Measurements from ENCODE around the gene RBM5.

RBM5 gene

DNA sequence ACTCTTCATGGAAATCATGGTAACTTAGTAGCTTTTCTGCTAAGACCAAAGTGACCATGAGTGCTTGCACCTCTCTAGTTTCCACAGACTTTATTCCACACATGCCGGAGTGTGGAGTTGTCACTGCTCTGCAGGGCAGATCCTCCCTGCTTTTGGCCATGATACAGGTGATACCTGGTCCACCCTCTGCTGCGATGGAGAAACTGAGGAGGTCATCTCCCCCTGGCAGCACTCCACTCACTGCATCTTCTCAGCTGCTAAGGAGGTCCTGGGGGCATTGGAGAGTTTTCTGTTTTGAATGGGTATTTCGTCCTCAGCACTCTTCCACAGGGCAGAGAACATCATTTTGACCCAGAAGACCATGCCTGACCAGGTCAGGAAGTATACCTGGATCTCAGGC lies 31.1 kb downstream of the RBM5 start:
- no peak for DNase-seq
- Histone ChIP-seq H3K27ac (ENCODE audit: low read length) (no peak overlapping the region), H3K27me3 (replicated peaks; ENCODE audit: insufficient read depth, low read length) (no peaks in the 10 kb centered on the region), H3K36me3 (replicated peaks; ENCODE audit: insufficient read depth, low read length) (peaks cover 17% of the 10 kb centered on the region; the same call in 1 of the 2 replicates), H3F3A (ENCODE audit: insufficient read depth, low read length) (peaks cover 11% of the 10 kb centered on the region), H2AFZ (ENCODE audit: low read length) (no peak overlapping the region), H3K9me3 (replicated peaks; ENCODE audit: insufficient read depth, low read length) (no peaks in the 10 kb centered on the region), H3K79me2 (ENCODE audit: low read length) (no peaks in the 10 kb centered on the region), H3K4me2 (ENCODE audit: low read depth, low read length) (no peak overlapping the region), H3K4me1 (ENCODE audit: low read length) (no peaks in the 10 kb centered on the region), H4K20me1 (ENCODE audit: insufficient read depth, low read length) (peaks cover 5% of the 10 kb centered on the region; the same call in 1 of the 2 replicates), H3K9me2 (replicated peaks; ENCODE audit: insufficient read depth, low read length) (no peaks in the 10 kb centered on the region), H3K4me3 (ENCODE audit: low read length) (no peak overlapping the region), H3K9ac (ENCODE audit: low read length) (no peak overlapping the region)
- TF ChIP-seq EZH2 (optimal IDR thresholded peaks at IDR 0.05; ENCODE audit: low read depth, low read length) (no peak), EZH2phosphoT487 (IDR thresholded peaks at IDR 0.05; ENCODE audit: low read length) (no peak)
- TF ChIP-seq, protein P1, sequence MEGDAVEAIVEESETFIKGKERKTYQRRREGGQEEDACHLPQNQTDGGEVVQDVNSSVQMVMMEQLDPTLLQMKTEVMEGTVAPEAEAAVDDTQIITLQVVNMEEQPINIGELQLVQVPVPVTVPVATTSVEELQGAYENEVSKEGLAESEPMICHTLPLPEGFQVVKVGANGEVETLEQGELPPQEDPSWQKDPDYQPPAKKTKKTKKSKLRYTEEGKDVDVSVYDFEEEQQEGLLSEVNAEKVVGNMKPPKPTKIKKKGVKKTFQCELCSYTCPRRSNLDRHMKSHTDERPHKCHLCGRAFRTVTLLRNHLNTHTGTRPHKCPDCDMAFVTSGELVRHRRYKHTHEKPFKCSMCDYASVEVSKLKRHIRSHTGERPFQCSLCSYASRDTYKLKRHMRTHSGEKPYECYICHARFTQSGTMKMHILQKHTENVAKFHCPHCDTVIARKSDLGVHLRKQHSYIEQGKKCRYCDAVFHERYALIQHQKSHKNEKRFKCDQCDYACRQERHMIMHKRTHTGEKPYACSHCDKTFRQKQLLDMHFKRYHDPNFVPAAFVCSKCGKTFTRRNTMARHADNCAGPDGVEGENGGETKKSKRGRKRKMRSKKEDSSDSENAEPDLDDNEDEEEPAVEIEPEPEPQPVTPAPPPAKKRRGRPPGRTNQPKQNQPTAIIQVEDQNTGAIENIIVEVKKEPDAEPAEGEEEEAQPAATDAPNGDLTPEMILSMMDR (IDR thresholded peaks at IDR 0.05; ENCODE audit: low read length): no peak

DNA sequence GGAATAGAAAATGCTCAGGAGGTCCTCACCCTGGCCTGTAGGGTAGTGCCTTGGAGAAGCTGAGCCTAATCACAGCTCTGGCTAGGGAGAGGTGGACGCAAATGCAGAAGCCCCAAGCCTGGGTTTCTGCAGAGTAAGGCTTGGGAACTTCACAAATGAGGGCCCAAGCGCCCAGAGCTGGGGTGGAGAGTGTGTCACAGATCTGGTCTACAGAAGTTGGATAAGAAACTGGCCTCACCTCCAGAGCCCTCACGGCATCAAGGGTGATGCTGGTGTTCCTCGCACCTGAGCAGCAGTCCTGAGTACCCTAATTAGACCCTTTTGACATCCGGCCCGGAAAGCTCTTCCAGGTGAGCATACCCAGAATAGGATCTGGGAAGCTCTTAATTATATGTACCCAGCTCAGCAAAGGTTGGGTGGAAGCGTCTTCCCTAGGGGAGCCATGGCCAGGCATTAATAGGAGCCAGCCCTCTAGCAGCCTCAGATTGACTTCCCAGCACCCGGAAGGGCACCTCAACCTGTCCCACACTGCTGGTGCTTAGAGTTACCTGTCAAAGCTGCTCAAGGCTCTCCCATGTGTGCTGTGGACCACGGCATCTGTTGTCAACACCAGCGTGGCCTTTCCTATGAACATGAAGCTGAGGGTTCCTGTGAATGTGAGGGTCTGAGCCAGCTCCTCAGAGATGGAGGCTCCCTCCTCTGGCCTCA lies 31.8 kb downstream of the RBM5 start:
- Histone ChIP-seq H3K27ac (ENCODE audit: low read length) (no peak overlapping the region), H2AFZ (ENCODE audit: low read length) (no peak overlapping the region), H3K36me3 (replicated peaks; ENCODE audit: insufficient read depth, low read length) (peaks cover 17% of the 10 kb centered on the region; the same call in 1 of the 2 replicates), H3K9ac (ENCODE audit: low read length) (no peak overlapping the region), H3K9me2 (replicated peaks; ENCODE audit: insufficient read depth, low read length) (no peaks in the 10 kb centered on the region), H3K4me1 (ENCODE audit: low read length) (no peaks in the 10 kb centered on the region), H4K20me1 (ENCODE audit: insufficient read depth, low read length) (peaks cover 5% of the 10 kb centered on the region; the same call in 1 of the 2 replicates), H3K79me2 (ENCODE audit: low read length) (no peaks in the 10 kb centered on the region), H3K27me3 (replicated peaks; ENCODE audit: insufficient read depth, low read length) (no peaks in the 10 kb centered on the region), H3K9me3 (replicated peaks; ENCODE audit: insufficient read depth, low read length) (no peaks in the 10 kb centered on the region), H3F3A (ENCODE audit: insufficient read depth, low read length) (peaks cover 11% of the 10 kb centered on the region), H3K4me2 (ENCODE audit: low read depth, low read length) (no peak overlapping the region), H3K4me3 (ENCODE audit: low read length) (no peak overlapping the region)
- TF ChIP-seq EZH2 (optimal IDR thresholded peaks at IDR 0.05; ENCODE audit: low read depth, low read length) (no peak), EZH2phosphoT487 (IDR thresholded peaks at IDR 0.05; ENCODE audit: low read length) (no peak)
- TF ChIP-seq, protein P1 (IDR thresholded peaks at IDR 0.05; ENCODE audit: low read length): no peak
- DNase-seq: no peak

DNA sequence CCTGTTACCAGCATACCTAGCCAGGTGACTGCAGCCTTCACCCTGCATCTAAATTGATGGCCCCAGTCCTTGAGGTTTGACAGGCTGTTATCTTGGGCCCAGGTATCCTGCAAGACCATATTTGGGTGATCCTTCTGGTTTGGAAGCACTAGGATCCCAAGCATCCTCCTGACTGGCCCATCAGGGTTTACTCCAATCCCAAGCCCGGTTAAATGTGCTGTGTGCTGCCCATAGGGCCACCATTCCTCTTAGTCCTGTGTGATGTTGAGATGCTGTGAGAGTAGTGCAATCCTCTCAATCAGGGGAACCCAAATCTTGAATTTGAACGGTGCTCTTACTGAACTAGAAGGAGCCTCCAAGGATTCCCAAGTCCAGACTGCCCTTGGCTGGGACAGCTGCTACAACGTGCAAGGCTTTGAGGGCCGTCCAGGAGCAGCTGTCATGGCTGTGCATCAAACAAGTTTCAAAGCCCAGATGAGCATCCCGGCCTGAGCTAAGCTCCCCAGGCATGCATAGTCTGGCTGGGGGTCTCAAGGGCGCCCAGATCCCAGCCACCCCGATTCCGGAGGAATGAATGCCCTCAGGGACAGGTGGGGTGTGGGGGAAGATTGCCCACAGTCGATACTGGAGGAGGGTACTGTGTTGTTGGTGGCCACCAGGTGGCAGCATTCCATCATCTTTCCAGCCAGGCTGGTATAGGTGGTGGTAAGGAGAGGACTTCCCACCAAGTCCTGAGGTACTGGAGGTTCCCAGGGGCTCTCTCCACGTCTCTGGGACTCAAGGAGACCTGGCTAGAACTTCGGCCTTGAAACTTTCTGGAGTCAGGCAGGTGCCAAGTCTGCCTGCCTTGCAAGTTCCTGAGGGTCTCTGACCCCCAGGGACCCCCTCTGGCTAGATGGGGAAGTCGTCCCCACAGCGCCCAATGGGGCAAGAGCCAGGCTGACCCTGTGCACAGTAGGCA lies 32.6 kb downstream of the RBM5 start:
- Histone ChIP-seq H3K4me1 (ENCODE audit: low read length) (no peaks in the 10 kb centered on the region), H2AFZ (ENCODE audit: low read length) (no peak overlapping the region), H4K20me1 (ENCODE audit: insufficient read depth, low read length) (peaks cover 5% of the 10 kb centered on the region; the same call in 1 of the 2 replicates), H3K27me3 (replicated peaks; ENCODE audit: insufficient read depth, low read length) (no peaks in the 10 kb centered on the region), H3K9me3 (replicated peaks; ENCODE audit: insufficient read depth, low read length) (no peaks in the 10 kb centered on the region), H3F3A (ENCODE audit: insufficient read depth, low read length) (peaks cover 11% of the 10 kb centered on the region), H3K4me2 (ENCODE audit: low read depth, low read length) (no peak overlapping the region), H3K36me3 (replicated peaks; ENCODE audit: insufficient read depth, low read length) (peaks cover 13% of the 10 kb centered on the region; the same call in 1 of the 2 replicates), H3K4me3 (ENCODE audit: low read length) (no peak overlapping the region), H3K9ac (ENCODE audit: low read length) (no peak overlapping the region), H3K9me2 (replicated peaks; ENCODE audit: insufficient read depth, low read length) (no peaks in the 10 kb centered on the region), H3K27ac (ENCODE audit: low read length) (no peak overlapping the region), H3K79me2 (ENCODE audit: low read length) (no peaks in the 10 kb centered on the region)
- no peak for TF ChIP-seq EZH2 (optimal IDR thresholded peaks at IDR 0.05; ENCODE audit: low read depth, low read length)
- TF ChIP-seq, protein P1 (IDR thresholded peaks at IDR 0.05; ENCODE audit: low read length): peak; percentile 86
- TF ChIP-seq EZH2phosphoT487 (IDR thresholded peaks at IDR 0.05; ENCODE audit: low read length): no peak
- DNase-seq: peak; percentile 56
